GM12878 (cell line): ENCODE results near the gene PRKAB2. TPM values are rescaled to one million over a fixed set of nuclear protein-coding genes. Genes with fewer than 3 reads are reported as not detected.
"Not testable (repeated sequence)": the region's sequence is repeated elsewhere in the genome, so short reads cannot be mapped to it uniquely, and the experiment has no call there.

Experiments
- ATAC-seq: fragments of 200-7000 bp; cut with Tn5 transposase; 3 replicates; pipeline ENCODE4 v1.9.1; 2020; ENCODE audit warnings: mild to moderate bottlenecking, moderate library complexity
- BruUV-seq: library from RNA; stranded (reverse); fragments of 400-500 nt; replicated peaks from 2 replicates; lab custom pipeline; 2021; lab: Mats Ljungman, UMichigan
- CTCF ChIA-PET: fragments of 300-600 bp; sonication (Branson Sonifier 250); formaldehyde crosslinking; extraction: SDS; loops from one replicate; lab custom pipeline; 2021; ENCODE audit warnings: inconsistent platforms; lab: Yijun Ruan, JAX
- POLR2A ChIA-PET: fragments of 350-600 bp; formaldehyde crosslinking; extraction: SDS; loops from one replicate; lab custom pipeline; 2021; ENCODE audit warnings: inconsistent platforms; lab: Charles Lee
- RAD21 ChIA-PET: fragments of 300-600 bp; sonication (Branson Sonifier 250); formaldehyde crosslinking; loops from one replicate; lab custom pipeline; 2023; ENCODE audit warnings: antibody characterized with exemption; ENCODE audit not compliant: unreplicated experiment; lab: Charles Lee
- SMC1A ChIA-PET: fragments of 300-600 bp; sonication (Branson Sonifier 250); formaldehyde crosslinking; loops from one replicate; lab custom pipeline; 2023; ENCODE audit not compliant: unreplicated experiment, uncharacterized antibody; lab: Charles Lee
- DNase-seq: peaks from one replicate; pipeline ENCODE4 v3.0.0-alpha.2; 2011; ENCODE audit warnings: low read depth, low spot score
- FAIRE-seq: peaks from 3 replicates; lab custom pipeline; 2011; peaks lifted over from hg19 to GRCh38; lab: Jason Lieb, UNC
- H2AFZ ChIP-seq: 2 replicates; pipeline ENCODE4 v1.6.0; 2011; ENCODE audit warnings: low read depth, low read length, control low read depth; ENCODE audit not compliant: control insufficient read depth
- H3K27ac ChIP-seq: 2 replicates; pipeline ENCODE4 v1.5.1; 2011; ENCODE audit warnings: control low read depth; ENCODE audit not compliant: control insufficient read depth, insufficient read depth
- H3K27me3 ChIP-seq, 2 experiments: replicated peaks in 1 of 2; 2 replicates each; pipeline versions ENCODE4 v1.6.0 to v1.6.1; 2011; ENCODE audit warnings: low read length in 1 of 2; ENCODE audit not compliant: control insufficient read depth in 2 of 2, insufficient read depth in 2 of 2
- H3K36me3 ChIP-seq, 2 experiments: 2 replicates each; pipeline ENCODE4 v1.5.1; 2011; ENCODE audit warnings: low read length in 1 of 2; ENCODE audit not compliant: control insufficient read depth in 2 of 2, insufficient read depth in 2 of 2
- H3K4me1 ChIP-seq: 2 replicates; pipeline ENCODE4 v1.6.1; 2011; ENCODE audit warnings: mild to moderate bottlenecking, low read length, moderate library complexity, mixed read lengths; ENCODE audit not compliant: control insufficient read depth, insufficient read depth
- H3K4me2 ChIP-seq: 2 replicates; pipeline ENCODE4 v1.6.0; 2011; ENCODE audit warnings: control low read depth; ENCODE audit not compliant: control insufficient read depth, insufficient read depth
- H3K4me3 ChIP-seq: fragments of 200-600 bp; sonication (generic); 2 replicates; pipeline ENCODE4 v1.5.1; 2016
- H3K79me2 ChIP-seq: 2 replicates; pipeline ENCODE4 v1.6.0; 2011; ENCODE audit warnings: low read length; ENCODE audit not compliant: control insufficient read depth, insufficient read depth
- H3K9ac ChIP-seq: 2 replicates; pipeline ENCODE4 v1.8.0; 2011; ENCODE audit warnings: low read length, control low read depth, mixed read lengths; ENCODE audit not compliant: control insufficient read depth, insufficient read depth
- H3K9me3 ChIP-seq: replicated peaks from 3 replicates; pipeline ENCODE4 v1.5.1; 2011; ENCODE audit warnings: mild to moderate bottlenecking, low read length; ENCODE audit not compliant: control insufficient read depth, insufficient read depth
- H4K20me1 ChIP-seq: 2 replicates; pipeline ENCODE4 v1.6.0; 2011; ENCODE audit not compliant: control insufficient read depth, insufficient read depth
- ATF7 ChIP-seq: fragments of 450-650 bp; IDR thresholded peaks from 2 replicates; pipeline ENCODE4 v1.6.1; 2016; ENCODE audit warnings: low read depth, mild to moderate bottlenecking
- CBX3 ChIP-seq: fragments of 200-600 bp; sonication (generic); IDR thresholded peaks from 2 replicates; pipeline ENCODE4 v1.6.1; 2016; ENCODE audit warnings: low read depth, borderline replicate concordance
- ETV6 ChIP-seq, 2 experiments: fragments of 450-650 bp in 1 of 2; IDR thresholded peaks in 1 of 2; conservative IDR thresholded peaks in 1 of 2; 2 replicates each; pipeline ENCODE4 v1.6.1; 2014; ENCODE audit warnings: antibody characterized with exemption in 1 of 2, borderline replicate concordance in 1 of 2, low read depth in 1 of 2, mild to moderate bottlenecking in 1 of 2, moderate library complexity in 1 of 2
- JUNB ChIP-seq: IDR thresholded peaks from 2 replicates; pipeline ENCODE4 v1.6.1; 2016; ENCODE audit warnings: antibody characterized with exemption, mild to moderate bottlenecking
- NRF1 ChIP-seq: conservative IDR thresholded peaks from 2 replicates; pipeline ENCODE4 v1.6.1; 2011; ENCODE audit warnings: mild to moderate bottlenecking, low read depth, low read length, improper control_type of control experiment
- POU2F2 ChIP-seq: IDR thresholded peaks from 3 replicates; pipeline ENCODE4 v1.6.1; 2011; ENCODE audit warnings: low read depth, mild to moderate bottlenecking, low read length, borderline replicate concordance
- SREBF2 ChIP-seq: IDR thresholded peaks from 2 replicates; pipeline ENCODE4 v1.6.1; 2012; ENCODE audit warnings: mild to moderate bottlenecking, low read length
- SUZ12 ChIP-seq: fragments of 200-600 bp; sonication (generic); IDR thresholded peaks from one replicate; pipeline ENCODE4 v1.6.1; 2018; ENCODE audit warnings: antibody characterized with exemption, mild to moderate bottlenecking; ENCODE audit not compliant: unreplicated experiment
- WGBS: methylation state at CpG from one replicate; pipeline ENCODE4 v1.1.6; 2016; ENCODE audit warnings: low lambda C conversion rate; ENCODE audit not compliant: insufficient replicate concordance, insufficient coverage; ENCODE audit errors: missing lambda C conversion rate; 5-methylcytosine and 5-hydroxymethylcytosine counted together
- in situ Hi-C: fragments of 300-500 bp; cut with MboI; formaldehyde crosslinking; loops from 9 replicates; pipeline ENCODE4 v1.14.3; 2018; ENCODE audit warnings: mixed read lengths
- intact Hi-C: fragments of 100-400 bp; cut with micrococcal nuclease; formaldehyde crosslinking; loops from one replicate; pipeline ENCODE4 v1.14.2; 2022; ENCODE audit not compliant: unreplicated experiment
- polyA plus RNA-seq, 11 experiments: library from polyadenylated mRNA; depleted of rRNA in 4 of 11; unstranded in 6 of 11; stranded (reverse) in 5 of 11; fragments of >200 nt; fragmentation: Nextera tagmentation in 4 of 11; fragmentation: Illumina TruSeq in 1 of 11; extraction: Ambion mirVana in 4 of 11; extraction: Trizol in 1 of 11; gene quantifications; 1 replicate in 1 of 11; 2 replicates in 10 of 11; pipeline versions ENCODE4 v1.2.1 to v1.2.3, GENCODE V29; 2011 to 2016; ENCODE audit warnings: inconsistent platforms in 2 of 11, missing spikeins in 2 of 11, low read depth in 1 of 11
- total RNA-seq, 4 experiments: library from RNA; depleted of rRNA in 3 of 4; stranded (reverse); fragments of >200 nt in 3 of 4; fragmentation: Illumina TruSeq in 1 of 4; extraction: Trizol in 1 of 4; gene quantifications; 2 replicates each; pipeline versions ENCODE4 v1.2.1 to v1.2.3, GENCODE V29; 2013 to 2021
- TF ChIP-seq, protein P1 (sequence below): fragments of 150-350 bp; IDR thresholded peaks from 2 replicates; pipeline ENCODE4 v1.6.1; 2016; ENCODE audit warnings: low read depth, low read length
- TF ChIP-seq, protein P2 (sequence below): fragments of 450-650 bp; IDR thresholded peaks from 2 replicates; pipeline ENCODE4 v1.6.1; 2017; ENCODE audit warnings: mild to moderate bottlenecking, moderate library complexity

Gene PRKAB2
- total and polyA plus RNA-seq, 10 of the 15 experiments (the other 5 are each of a cell fraction or from before 2014, with no cell fraction given): 2.2 to 26.4 (median 6.7) TPM

DNA sequence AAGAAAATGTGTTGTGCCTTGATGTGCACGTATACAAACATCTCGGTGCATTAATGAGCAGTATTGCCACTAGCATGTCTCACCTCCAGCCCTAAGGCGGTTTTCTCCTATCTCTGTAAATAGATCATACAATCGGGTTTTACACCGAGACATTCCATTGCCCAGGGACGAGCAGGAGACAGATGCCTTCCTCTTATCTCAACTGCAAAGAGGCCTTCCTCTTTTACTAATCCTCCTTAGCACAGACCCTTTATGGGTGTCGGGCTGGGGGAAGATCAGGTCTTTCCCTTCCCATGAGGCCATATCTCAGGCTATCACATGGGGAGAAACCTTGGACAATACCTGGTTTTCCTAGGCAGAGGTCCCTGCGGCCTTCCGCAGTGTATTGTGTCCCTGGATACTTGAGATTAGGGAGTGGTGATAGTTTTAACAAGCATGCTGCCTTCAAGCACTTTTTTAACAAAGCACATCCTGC is 65.8 kb downstream of the PRKAB2 start:
- CTCF ChIA-PET, H3K9ac ChIP-seq, H3K4me2 ChIP-seq, RAD21 ChIA-PET, POLR2A ChIA-PET, SMC1A ChIA-PET, BruUV-seq, FAIRE-seq, H3K27me3 ChIP-seq, in situ Hi-C loops, H3K79me2 ChIP-seq, H3K9me3 ChIP-seq, H3K27ac ChIP-seq, H3K4me1 ChIP-seq, H4K20me1 ChIP-seq, intact Hi-C loops, H3K36me3 ChIP-seq, DNase-seq, ATAC-seq, H3K4me3 ChIP-seq, H2AFZ ChIP-seq: not testable (repeated sequence)
- WGBS: 53% methylated on average over 9 of the region's 9 CpGs

DNA sequence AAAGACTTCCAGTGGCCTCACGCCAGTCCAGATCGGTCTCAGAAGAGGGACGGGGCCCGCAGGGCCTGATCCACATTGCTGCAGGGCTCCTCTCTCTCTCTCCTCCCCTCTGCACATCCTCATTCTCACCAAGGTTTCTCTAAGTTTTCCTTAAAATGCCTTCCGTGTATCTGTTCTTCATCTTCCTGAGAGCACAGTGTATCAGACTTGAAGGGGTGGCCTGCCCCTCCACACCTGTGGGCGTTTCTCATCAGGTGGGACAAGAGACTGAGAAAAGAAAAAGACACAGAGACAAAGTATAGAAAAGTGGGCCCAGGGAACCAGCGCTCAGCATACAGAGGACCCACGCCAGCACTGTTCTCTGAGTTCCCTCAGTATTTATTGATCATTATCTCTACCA is 66.4 kb downstream of the PRKAB2 start:
- WGBS: 32% methylated on average over 8 of the region's 8 CpGs
- FAIRE-seq: no peak
- TF ChIP-seq SUZ12: no peak
- no peak for TF ChIP-seq JUNB
- TF ChIP-seq POU2F2: no peak
- TF ChIP-seq, protein P1, sequence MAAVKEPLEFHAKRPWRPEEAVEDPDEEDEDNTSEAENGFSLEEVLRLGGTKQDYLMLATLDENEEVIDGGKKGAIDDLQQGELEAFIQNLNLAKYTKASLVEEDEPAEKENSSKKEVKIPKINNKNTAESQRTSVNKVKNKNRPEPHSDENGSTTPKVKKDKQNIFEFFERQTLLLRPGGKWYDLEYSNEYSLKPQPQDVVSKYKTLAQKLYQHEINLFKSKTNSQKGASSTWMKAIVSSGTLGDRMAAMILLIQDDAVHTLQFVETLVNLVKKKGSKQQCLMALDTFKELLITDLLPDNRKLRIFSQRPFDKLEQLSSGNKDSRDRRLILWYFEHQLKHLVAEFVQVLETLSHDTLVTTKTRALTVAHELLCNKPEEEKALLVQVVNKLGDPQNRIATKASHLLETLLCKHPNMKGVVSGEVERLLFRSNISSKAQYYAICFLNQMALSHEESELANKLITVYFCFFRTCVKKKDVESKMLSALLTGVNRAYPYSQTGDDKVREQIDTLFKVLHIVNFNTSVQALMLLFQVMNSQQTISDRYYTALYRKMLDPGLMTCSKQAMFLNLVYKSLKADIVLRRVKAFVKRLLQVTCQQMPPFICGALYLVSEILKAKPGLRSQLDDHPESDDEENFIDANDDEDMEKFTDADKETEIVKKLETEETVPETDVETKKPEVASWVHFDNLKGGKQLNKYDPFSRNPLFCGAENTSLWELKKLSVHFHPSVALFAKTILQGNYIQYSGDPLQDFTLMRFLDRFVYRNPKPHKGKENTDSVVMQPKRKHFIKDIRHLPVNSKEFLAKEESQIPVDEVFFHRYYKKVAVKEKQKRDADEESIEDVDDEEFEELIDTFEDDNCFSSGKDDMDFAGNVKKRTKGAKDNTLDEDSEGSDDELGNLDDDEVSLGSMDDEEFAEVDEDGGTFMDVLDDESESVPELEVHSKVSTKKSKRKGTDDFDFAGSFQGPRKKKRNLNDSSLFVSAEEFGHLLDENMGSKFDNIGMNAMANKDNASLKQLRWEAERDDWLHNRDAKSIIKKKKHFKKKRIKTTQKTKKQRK: no peak
- no peak for TF ChIP-seq CBX3
- TF ChIP-seq, protein P2, sequence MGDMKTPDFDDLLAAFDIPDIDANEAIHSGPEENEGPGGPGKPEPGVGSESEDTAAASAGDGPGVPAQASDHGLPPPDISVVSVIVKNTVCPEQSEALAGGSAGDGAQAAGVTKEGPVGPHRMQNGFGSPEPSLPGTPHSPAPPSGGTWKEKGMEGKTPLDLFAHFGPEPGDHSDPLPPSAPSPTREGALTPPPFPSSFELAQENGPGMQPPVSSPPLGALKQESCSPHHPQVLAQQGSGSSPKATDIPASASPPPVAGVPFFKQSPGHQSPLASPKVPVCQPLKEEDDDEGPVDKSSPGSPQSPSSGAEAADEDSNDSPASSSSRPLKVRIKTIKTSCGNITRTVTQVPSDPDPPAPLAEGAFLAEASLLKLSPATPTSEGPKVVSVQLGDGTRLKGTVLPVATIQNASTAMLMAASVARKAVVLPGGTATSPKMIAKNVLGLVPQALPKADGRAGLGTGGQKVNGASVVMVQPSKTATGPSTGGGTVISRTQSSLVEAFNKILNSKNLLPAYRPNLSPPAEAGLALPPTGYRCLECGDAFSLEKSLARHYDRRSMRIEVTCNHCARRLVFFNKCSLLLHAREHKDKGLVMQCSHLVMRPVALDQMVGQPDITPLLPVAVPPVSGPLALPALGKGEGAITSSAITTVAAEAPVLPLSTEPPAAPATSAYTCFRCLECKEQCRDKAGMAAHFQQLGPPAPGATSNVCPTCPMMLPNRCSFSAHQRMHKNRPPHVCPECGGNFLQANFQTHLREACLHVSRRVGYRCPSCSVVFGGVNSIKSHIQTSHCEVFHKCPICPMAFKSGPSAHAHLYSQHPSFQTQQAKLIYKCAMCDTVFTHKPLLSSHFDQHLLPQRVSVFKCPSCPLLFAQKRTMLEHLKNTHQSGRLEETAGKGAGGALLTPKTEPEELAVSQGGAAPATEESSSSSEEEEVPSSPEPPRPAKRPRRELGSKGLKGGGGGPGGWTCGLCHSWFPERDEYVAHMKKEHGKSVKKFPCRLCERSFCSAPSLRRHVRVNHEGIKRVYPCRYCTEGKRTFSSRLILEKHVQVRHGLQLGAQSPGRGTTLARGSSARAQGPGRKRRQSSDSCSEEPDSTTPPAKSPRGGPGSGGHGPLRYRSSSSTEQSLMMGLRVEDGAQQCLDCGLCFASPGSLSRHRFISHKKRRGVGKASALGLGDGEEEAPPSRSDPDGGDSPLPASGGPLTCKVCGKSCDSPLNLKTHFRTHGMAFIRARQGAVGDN: no peak
- no peak for TF ChIP-seq ATF7
- no peak for TF ChIP-seq ETV6 (conservative IDR thresholded peaks at IDR 0.05 in 1 of 2, IDR thresholded peaks at IDR 0.05 in 1 of 2; ENCODE audit: borderline replicate concordance in 1 of 2, low read depth in 1 of 2)
- no peak for TF ChIP-seq SREBF2
- TF ChIP-seq NRF1: no peak

More for the DNA sequence above, 66.4 kb downstream of the PRKAB2 start:
- Histone ChIP-seq H3K27ac (no peak overlapping the region), H3K4me1 (no peaks in the 10 kb centered on the region; the same call in 1 of the 2 replicates), H2AFZ (no peak overlapping the region), H3K4me2 (no peak overlapping the region), H3K27me3 (no peaks in the 10 kb centered on the region), H3K9ac (no peak overlapping the region), H3K36me3 (no peaks in the 10 kb centered on the region), H3K4me3 (no peak overlapping the region), H4K20me1 (no peaks in the 10 kb centered on the region), H3K9me3 (no peaks in the 10 kb centered on the region), H3K79me2 (no peaks in the 10 kb centered on the region)
- DNase-seq: no peak
- RAD21 ChIA-PET: no interaction called here
- intact Hi-C loops (no loop called here), in situ Hi-C loops (no loop called here)
- SMC1A ChIA-PET: no interaction called here
- CTCF ChIA-PET: no interaction called here
- POLR2A ChIA-PET: no interaction called here
- ATAC-seq: no peak
- BruUV-seq: no TSS peak
